HepG2 (cell line): Measurements from ENCODE around the gene BEX3.

Experiments used
- CTCF ChIP-seq: sonication (generic); formaldehyde crosslinking; IDR thresholded peaks from 2 replicates; pipeline ENCODE4 v1.5.0; 2020; ENCODE audit warnings: mild to moderate bottlenecking, missing genetic modification reagents, moderate library complexity
- FOXO4 ChIP-seq: sonication (generic); formaldehyde crosslinking; conservative IDR thresholded peaks from 2 replicates; pipeline ENCODE4 v1.8.1; 2023; ENCODE audit warnings: missing genetic modification reagents
- HIC2 ChIP-seq: sonication (generic); formaldehyde crosslinking; IDR thresholded peaks from 2 replicates; pipeline ENCODE4 v1.9.0; 2022; ENCODE audit warnings: low read depth, missing genetic modification reagents
- MAX ChIP-seq: IDR thresholded peaks from 2 replicates; pipeline ENCODE4 v1.6.1; 2012; ENCODE audit warnings: inconsistent platforms
- POLR2AphosphoS5 ChIP-seq: IDR thresholded peaks from 2 replicates; pipeline ENCODE4 v1.6.1; 2012; ENCODE audit warnings: low read depth, low read length
- RAD21 ChIP-seq: fragments of 450-650 bp; formaldehyde crosslinking; IDR thresholded peaks from 2 replicates; pipeline ENCODE4 v1.5.0; 2020; ENCODE audit warnings: mild to moderate bottlenecking
- SAFB2 ChIP-seq: sonication (generic); formaldehyde crosslinking; IDR thresholded peaks from 2 replicates; pipeline ENCODE4 v1.5.1; 2020; ENCODE audit warnings: missing genetic modification reagents, low read depth, mild to moderate bottlenecking, borderline replicate concordance
- ZFP41 ChIP-seq: sonication (generic); formaldehyde crosslinking; IDR thresholded peaks from 2 replicates; pipeline ENCODE4 v1.4.0; 2020; ENCODE audit warnings: mild to moderate bottlenecking, missing genetic modification reagents, borderline replicate concordance
- ZNF282 ChIP-seq: fragments of 450-650 bp; IDR thresholded peaks from 2 replicates; pipeline ENCODE4 v1.6.1; 2018; ENCODE audit not compliant: partially characterized antibody
- TF ChIP-seq, protein P1 (sequence below): conservative IDR thresholded peaks from 2 replicates; pipeline ENCODE4 v1.6.1; 2018; ENCODE audit warnings: missing genetic modification reagents

GRCh38 chrX:103382877-103383276 is 6.5 kb downstream of the BEX3 start:
- TF ChIP-seq CTCF (CRISPR knock-in tag) (no peak), POLR2AphosphoS5 (no peak), ZFP41 (CRISPR knock-in tag) (no peak), RAD21 (CRISPR knock-in tag) (no peak), SAFB2 (CRISPR knock-in tag) (no peak), MAX (no peak), FOXO4 (no peak), HIC2 (no peak), ZNF282 (no peak)
- TF ChIP-seq, protein P1, sequence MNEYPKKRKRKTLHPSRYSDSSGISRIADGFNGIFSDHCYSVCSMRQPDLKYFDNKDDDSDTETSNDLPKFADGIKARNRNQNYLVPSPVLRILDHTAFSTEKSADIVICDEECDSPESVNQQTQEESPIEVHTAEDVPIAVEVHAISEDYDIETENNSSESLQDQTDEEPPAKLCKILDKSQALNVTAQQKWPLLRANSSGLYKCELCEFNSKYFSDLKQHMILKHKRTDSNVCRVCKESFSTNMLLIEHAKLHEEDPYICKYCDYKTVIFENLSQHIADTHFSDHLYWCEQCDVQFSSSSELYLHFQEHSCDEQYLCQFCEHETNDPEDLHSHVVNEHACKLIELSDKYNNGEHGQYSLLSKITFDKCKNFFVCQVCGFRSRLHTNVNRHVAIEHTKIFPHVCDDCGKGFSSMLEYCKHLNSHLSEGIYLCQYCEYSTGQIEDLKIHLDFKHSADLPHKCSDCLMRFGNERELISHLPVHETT = no peak
